KOPT-K1 (cell line): ENCODE results near the gene C21orf58.

Experiments used
- H3K27ac ChIP-seq: fragments of 200-600 bp; sonication (generic); 2 replicates; pipeline ENCODE4 v1.5.1; 2016; ENCODE audit warnings: antibody characterized with exemption, mild to moderate bottlenecking, low read depth, low read length; ENCODE audit not compliant: poor library complexity, severe bottlenecking
- H3K36me3 ChIP-seq: fragments of 200-600 bp; sonication (generic); 2 replicates; pipeline ENCODE4 v1.5.1; 2017; ENCODE audit warnings: antibody characterized with exemption, mild to moderate bottlenecking, low read length, moderate library complexity; ENCODE audit not compliant: insufficient read depth
- H3K9me3 ChIP-seq: fragments of 200-600 bp; sonication (generic); 2 replicates; pipeline ENCODE4 v1.5.1; 2017; ENCODE audit warnings: antibody characterized with exemption, low read length, mild to moderate bottlenecking; ENCODE audit not compliant: insufficient read depth, poor library complexity, severe bottlenecking

Gene C21orf58

DNA sequence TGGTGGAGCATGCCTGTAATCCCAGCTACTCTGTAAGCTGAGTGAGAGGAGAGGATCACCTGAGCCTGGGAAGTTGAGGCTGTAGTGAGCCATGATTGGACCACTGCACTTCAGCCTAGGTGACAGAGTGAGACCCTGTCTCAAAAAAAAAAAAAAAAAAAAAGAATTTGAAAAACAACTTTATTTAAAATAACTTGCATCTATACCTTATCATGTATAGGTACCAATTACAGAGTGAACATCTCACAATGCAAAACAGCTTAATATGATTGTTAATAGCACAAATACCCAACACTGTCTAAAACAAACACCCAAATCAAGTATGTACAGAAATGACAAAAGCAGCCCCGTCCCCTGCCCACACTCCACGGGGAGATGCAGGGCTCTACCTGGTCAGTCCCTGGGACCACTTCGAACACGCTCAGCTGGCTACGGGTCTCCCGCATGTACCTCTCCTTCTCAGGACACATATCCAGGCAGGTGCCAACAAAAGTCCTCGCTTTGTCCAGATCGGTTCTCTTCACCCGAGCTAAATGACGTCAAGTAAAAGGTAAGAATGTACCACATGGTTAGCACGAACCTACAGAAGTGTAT is 48.8 kb downstream of the C21orf58 start:
- H3K36me3 ChIP-seq, result peaks cover 90% of the 10 kb centered on the region
- H3K9me3 ChIP-seq, result no peaks in the 10 kb centered on the region
- no peak overlapping the region for H3K27ac ChIP-seq

GRCh38 chr21:46273341-46273740 is 50.3 kb downstream of the C21orf58 start:
- H3K27ac ChIP-seq, result no peak overlapping the region
- no peaks in the 10 kb centered on the region for H3K9me3 ChIP-seq
- H3K36me3 ChIP-seq, result peaks cover 88% of the 10 kb centered on the region

- Histone ChIP-seq H3K27ac (no peak overlapping the region), H3K36me3 (peaks cover 95% of the 10 kb centered on the region), H3K9me3 (no peaks in the 10 kb centered on the region)
Observed at GRCh38 chr21:46269466-46269865, 54.2 kb downstream of the C21orf58 start.

DNA sequence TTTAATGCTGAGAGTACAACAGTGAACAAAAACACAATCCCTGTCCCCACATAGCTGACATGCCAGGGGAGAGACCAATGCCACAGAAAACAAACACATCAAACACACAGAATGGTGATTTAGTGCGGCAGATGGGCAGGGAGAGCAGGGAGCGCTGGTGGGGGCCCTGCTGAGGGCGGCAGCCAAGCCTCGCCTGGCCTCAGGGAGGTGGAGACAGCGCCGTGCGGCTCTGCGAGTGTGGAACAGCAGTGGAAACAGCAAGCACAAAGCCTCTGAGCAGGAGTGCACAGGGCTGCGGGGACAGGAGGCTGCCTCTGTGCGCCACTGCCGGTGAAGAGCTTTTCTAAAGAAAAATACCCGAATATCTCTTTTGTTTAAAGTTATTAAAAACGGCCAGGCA is 55.3 kb downstream of the C21orf58 start:
- Histone ChIP-seq H3K9me3 (no peaks in the 10 kb centered on the region), H3K36me3 (peaks cover 95% of the 10 kb centered on the region), H3K27ac (no peak overlapping the region)

DNA sequence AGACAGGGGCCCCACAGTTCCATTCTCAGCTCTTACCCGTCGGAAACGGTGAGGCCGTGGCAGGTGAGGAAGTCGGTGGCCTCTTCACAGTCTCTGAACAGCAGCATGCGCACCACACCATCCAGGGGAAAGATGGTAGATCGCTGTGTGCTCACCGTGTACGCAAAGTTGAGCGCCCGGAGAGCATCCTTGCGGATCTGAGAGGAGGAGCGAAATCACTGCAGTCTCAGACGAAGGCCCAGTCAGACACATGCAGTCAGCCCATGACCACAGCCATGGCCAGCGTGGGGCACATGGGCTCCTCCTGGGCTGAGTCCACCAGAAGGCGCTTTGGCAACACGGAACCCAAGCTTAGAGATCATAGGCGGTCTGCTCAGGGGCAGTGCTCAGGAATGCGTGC is 56.7 kb downstream of the C21orf58 start:
- no peak overlapping the region for H3K27ac ChIP-seq
- H3K9me3 ChIP-seq, result no peaks in the 10 kb centered on the region
- H3K36me3 ChIP-seq, result peaks cover 90% of the 10 kb centered on the region

DNA sequence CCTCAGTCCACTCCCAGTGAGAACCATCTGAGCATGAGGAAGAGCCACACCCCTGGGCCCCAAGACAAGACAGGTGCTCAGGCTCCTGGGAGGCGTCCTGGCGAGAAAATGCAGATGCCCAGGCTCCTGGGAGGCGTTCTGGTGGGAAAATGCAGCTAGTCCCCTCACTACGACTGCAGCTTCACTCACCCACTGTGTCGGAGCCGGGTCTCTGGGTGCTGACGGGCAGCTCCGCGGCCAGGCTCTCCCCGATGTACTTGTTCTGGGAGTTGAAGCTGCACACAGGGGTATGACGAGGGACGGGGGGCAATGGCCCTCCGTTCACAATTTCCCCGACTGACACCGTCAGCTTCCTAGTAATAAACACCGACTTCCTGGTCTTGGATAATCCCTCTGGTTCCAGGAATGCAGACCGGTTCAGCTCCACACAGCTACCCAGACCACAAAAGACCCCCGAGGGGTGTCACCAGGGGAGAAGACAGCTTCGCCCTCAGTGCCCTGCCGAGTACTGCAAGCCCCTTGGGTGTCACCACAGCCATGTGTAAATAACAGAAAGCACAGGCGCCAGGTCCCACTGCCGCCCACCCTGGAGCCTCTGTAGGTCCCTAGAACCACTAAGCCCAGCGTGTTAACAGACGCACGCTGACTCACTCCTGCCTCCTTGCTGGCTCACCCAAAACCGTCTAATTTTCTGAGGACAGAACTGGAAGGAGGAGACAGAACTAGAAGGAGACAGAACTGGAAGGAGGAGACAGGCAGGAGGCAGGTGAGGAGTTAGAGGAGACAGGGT is 57.7 kb downstream of the C21orf58 start:
- Histone ChIP-seq H3K27ac (no peak overlapping the region), H3K36me3 (peaks cover 89% of the 10 kb centered on the region)

GRCh38 chr21:46264690-46265144 is 59.0 kb downstream of the C21orf58 start:
- Histone ChIP-seq H3K36me3 (peaks cover 89% of the 10 kb centered on the region), H3K9me3 (no peaks in the 10 kb centered on the region), H3K27ac (no peak overlapping the region)

More for the DNA sequence above, 57.7 kb downstream of the C21orf58 start:
- no peaks in the 10 kb centered on the region for H3K9me3 ChIP-seq

GRCh38 chr21:46264046-46264689 is 59.5 kb downstream of the C21orf58 start:
- Histone ChIP-seq H3K36me3 (peaks cover 89% of the 10 kb centered on the region), H3K27ac (no peak overlapping the region)

GRCh38 chr21:46256501-46256994 is 67.1 kb downstream of the C21orf58 start:
- H3K36me3 ChIP-seq, result peaks cover 94% of the 10 kb centered on the region

More at GRCh38 chr21:46264046-46264689, 59.5 kb downstream of the C21orf58 start:
- H3K9me3 ChIP-seq, result no peaks in the 10 kb centered on the region

DNA sequence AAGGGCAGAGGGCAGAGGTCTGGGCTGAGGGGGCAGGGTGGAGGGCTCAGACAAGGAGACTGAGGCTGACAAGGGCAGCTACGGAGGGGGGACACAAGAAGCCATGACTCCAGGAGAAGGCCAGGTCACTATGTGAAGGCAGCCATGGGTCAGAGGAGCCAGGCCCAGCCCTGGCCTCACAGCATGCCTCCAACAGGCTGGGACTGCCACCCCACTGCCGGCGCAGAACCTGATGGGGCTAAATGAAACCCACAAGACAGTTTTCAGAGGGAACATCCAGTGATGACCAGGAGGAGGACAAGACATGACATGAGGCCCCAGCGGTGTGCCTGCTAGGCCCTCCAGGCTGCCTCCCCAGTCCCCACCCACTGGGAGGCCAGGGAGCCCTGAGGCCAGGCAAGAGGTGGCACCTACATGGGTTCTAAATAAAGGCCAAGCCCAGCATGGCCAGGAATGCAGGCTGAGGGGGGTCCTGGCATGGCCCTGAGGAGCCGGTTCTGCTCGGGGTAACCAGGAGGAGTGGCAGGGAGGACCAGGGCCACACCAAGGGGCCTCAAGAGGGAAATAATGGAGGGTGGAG is 67.8 kb downstream of the C21orf58 start:
- H3K9me3 ChIP-seq, result no peaks in the 10 kb centered on the region
- peaks cover 94% of the 10 kb centered on the region for H3K36me3 ChIP-seq
- H3K27ac ChIP-seq, result peak overlapping the region; percentile 71

More at GRCh38 chr21:46256501-46256994, 67.1 kb downstream of the C21orf58 start:
- no peak overlapping the region for H3K27ac ChIP-seq
- no peaks in the 10 kb centered on the region for H3K9me3 ChIP-seq

DNA sequence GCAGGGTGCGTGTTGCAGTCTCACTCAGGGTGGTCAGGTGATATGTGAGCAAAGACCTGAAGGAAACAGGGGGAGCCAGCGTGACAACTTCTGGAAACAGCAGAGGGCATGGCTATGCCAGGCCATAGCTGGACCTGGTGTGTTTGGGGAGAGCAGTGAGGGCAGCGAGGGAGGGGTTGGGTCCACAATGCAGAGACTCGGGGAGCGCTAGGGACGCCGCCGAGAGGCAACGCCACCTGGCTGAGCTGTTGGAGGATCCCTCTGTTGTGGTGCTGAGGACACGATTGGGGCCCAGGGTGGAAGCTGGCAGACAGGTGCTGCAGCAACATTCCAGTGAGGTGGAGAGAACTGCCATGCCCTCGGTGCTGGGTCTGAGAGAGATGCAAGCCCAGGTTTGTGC is 68.5 kb downstream of the C21orf58 start:
- H3K9me3 ChIP-seq, result no peaks in the 10 kb centered on the region
- H3K36me3 ChIP-seq, result peaks cover 94% of the 10 kb centered on the region
- peak overlapping the region; percentile 71 for H3K27ac ChIP-seq

DNA sequence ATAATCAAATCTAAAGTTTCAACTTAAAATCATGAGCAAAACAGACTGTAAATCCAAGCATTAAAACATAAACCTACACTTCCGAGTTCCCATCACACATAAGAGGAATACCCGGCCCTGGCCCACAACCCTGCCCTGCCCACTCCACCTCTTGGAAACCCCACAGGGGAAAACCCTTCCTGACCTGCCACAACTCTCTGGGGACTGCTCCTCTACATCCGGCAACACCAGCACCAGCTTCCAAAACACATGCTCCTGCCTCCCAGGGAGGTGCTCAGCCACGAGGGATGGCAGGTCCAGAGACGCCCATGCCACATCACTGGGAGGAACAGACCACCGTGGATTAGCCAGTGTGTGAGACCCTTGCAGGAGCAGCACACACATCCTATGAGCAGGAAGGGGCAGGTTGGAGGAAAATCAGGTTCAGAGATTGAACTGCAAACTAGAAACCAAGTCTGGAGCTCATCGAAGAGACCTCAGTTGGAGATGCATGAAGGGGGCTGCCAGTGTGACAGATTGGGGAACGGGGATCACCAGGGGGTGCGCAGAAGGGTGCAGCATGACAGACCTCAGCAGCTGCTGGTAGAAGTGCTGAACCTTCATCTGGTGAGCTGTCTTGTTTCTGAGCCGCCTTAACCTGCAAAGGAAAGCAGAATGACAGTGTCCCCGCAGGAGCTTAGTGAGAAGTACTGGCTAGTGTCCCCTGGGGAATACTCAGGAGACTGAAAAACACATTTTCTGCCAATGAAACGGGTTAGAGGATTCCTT is 69.3 kb downstream of the C21orf58 start:
- Histone ChIP-seq H3K36me3 (peaks cover 94% of the 10 kb centered on the region), H3K27ac (peak overlapping the region; percentile 71), H3K9me3 (no peaks in the 10 kb centered on the region)

- H3K27ac ChIP-seq, result peak overlapping the region; percentile 71
- no peaks in the 10 kb centered on the region for H3K9me3 ChIP-seq
- peaks cover 94% of the 10 kb centered on the region for H3K36me3 ChIP-seq
Observed at GRCh38 chr21:46253610-46254124, 70.0 kb downstream of the C21orf58 start.

GRCh38 chr21:46252840-46253239 is 70.8 kb downstream of the C21orf58 start:
- Histone ChIP-seq H3K36me3 (peaks cover 94% of the 10 kb centered on the region), H3K9me3 (no peaks in the 10 kb centered on the region), H3K27ac (no peak overlapping the region)
